Measurements from ENCODE around the gene SBF1. TPM values are rescaled to one million over a fixed set of nuclear protein-coding genes. Genes with fewer than 3 reads are reported as not detected.

The SBF1 gene
- polyA plus RNA-seq, 1 donor (not counting 4 experiments of a cell fraction or from before 2014, with no cell fraction given) = 16.2 TPM

DNA sequence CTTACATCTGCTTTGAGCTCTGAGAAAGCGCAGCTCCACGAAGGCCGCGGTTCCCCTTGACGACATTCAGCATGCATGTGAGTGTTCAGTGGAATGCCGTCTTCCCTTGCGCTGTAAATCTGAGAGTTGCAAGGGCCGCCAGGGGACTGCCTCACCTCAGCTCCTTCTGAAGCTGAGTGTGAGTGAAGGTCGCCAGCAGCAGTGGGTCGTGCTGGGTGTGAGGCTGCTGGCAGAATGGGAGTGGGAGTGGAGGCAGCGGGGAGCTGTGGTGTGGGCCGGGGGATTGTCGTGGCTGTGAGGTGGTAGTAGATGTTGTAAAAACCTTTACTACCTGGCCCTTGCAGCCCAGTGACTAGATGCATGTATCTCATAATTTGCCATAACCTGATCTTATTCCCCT is 66.5 kb downstream of the SBF1 start:
- H3K36me3 ChIP-seq (ENCODE audit: control insufficient read depth in 2 of 2, extremely low read depth in 1 of 2, insufficient read depth in 2 of 2, low read length in 2 of 2) = peaks cover 12 to 16% of the 10 kb centered on the region in 2 experiments
- no peak for FAIRE-seq

DNA sequence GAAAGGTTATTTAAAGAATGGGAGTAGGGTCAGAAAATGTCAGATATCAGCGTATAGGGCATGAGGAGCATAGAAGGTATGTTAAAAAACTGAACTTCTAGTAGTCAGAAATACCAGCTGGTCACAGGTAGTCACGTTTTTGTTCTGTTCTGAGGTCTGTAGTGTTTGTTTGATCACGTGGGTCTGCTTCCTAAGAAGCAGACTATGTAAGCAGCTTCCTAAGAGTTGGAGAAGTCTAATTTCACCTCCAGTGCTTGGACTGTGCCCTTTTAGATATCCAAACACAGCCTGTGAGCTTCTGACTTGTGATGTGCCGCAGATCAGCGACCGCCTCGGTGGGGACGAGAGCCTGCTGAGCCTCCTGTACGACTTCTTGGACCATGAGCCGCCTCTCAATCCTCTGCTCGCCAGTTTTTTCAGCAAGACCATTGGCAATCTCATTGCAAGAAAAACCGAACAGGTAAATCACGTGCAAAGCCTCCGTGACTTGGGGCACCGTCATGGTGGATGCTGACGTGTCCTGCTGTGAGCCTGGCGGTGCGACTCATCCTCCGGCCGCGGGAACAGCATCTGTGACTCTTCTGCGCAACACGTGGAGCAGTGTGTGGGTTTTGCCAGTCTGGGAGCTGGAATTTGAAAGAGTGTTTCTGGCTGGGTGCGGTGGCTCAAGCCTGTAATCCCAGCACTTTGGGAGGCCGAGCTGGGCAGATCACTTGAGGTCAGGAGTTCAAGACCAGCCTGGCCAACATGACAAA is 68.2 kb downstream of the SBF1 start:
- no peak overlapping the region for H3K9ac ChIP-seq (ENCODE audit: control insufficient read depth, extremely low read depth, insufficient read depth, low read length)
- H3K9me3 ChIP-seq (ENCODE audit: control insufficient read depth, low read depth, low read length) = no peaks in the 10 kb centered on the region
- no peak overlapping the region for H3K4me3 ChIP-seq (ENCODE audit: control insufficient read depth in 2 of 3, extremely low read depth in 1 of 3, insufficient read depth in 2 of 3, low read depth in 1 of 3, low read length in 3 of 3)
- dilution Hi-C loops (cut with MboI; ENCODE audit: extremely low pct_ligation_motif_present, low sequenced_read_pairs) = no loop called here
- H3K4me2 ChIP-seq (ENCODE audit: control insufficient read depth, extremely low read depth, insufficient read depth, low read depth, low read length) = no peak overlapping the region
- no peak for DNase-seq (ENCODE audit: low read depth, low spot score)
- no peak for FAIRE-seq
- no peaks in the 10 kb centered on the region for H3K9me1 ChIP-seq (ENCODE audit: control insufficient read depth, extremely low read depth, insufficient read depth, low read length)
- H3K79me2 ChIP-seq (ENCODE audit: control insufficient read depth, insufficient read depth, low read length) = peaks cover 8% of the 10 kb centered on the region
- no peak overlapping the region for H3K27ac ChIP-seq (ENCODE audit: control insufficient read depth, insufficient read depth, low read length)
- no peak overlapping the region for H2AFZ ChIP-seq (ENCODE audit: control insufficient read depth, low read length)
- H4K20me1 ChIP-seq (ENCODE audit: control insufficient read depth, extremely low read depth, insufficient read depth, low read length) = no peaks in the 10 kb centered on the region
- H3K4me1 ChIP-seq (ENCODE audit: control insufficient read depth, extremely low read depth, insufficient read depth, low read length) = no peaks in the 10 kb centered on the region
- peaks cover 12 to 21% of the 10 kb centered on the region in 2 experiments for H3K36me3 ChIP-seq (ENCODE audit: control insufficient read depth in 2 of 2, extremely low read depth in 1 of 2, insufficient read depth in 2 of 2, low read length in 2 of 2)
- TF ChIP-seq, protein P1, sequence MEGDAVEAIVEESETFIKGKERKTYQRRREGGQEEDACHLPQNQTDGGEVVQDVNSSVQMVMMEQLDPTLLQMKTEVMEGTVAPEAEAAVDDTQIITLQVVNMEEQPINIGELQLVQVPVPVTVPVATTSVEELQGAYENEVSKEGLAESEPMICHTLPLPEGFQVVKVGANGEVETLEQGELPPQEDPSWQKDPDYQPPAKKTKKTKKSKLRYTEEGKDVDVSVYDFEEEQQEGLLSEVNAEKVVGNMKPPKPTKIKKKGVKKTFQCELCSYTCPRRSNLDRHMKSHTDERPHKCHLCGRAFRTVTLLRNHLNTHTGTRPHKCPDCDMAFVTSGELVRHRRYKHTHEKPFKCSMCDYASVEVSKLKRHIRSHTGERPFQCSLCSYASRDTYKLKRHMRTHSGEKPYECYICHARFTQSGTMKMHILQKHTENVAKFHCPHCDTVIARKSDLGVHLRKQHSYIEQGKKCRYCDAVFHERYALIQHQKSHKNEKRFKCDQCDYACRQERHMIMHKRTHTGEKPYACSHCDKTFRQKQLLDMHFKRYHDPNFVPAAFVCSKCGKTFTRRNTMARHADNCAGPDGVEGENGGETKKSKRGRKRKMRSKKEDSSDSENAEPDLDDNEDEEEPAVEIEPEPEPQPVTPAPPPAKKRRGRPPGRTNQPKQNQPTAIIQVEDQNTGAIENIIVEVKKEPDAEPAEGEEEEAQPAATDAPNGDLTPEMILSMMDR (optimal IDR thresholded peaks at IDR 0.05 in 1 of 3, IDR thresholded peaks at IDR 0.05 in 1 of 3, conservative IDR thresholded peaks at IDR 0.05 in 1 of 3; ENCODE audit: extremely low read depth in 1 of 3, insufficient read depth in 2 of 3, low read length in 3 of 3) = no peak
- TF ChIP-seq EZH2 (IDR thresholded peaks at IDR 0.05; ENCODE audit: low read length) = no peak
- H3K27me3 ChIP-seq (ENCODE audit: control insufficient read depth, extremely low read depth, insufficient read depth, low read length) = no peaks in the 10 kb centered on the region

More for the DNA sequence above, 66.5 kb downstream of the SBF1 start:
- Histone ChIP-seq H3K27me3 (ENCODE audit: control insufficient read depth, extremely low read depth, insufficient read depth, low read length) (no peaks in the 10 kb centered on the region), H3K4me1 (ENCODE audit: control insufficient read depth, extremely low read depth, insufficient read depth, low read length) (no peaks in the 10 kb centered on the region), H3K4me2 (ENCODE audit: control insufficient read depth, extremely low read depth, insufficient read depth, low read depth, low read length) (no peak overlapping the region), H3K9ac (ENCODE audit: control insufficient read depth, extremely low read depth, insufficient read depth, low read length) (no peak overlapping the region), H3K9me1 (ENCODE audit: control insufficient read depth, extremely low read depth, insufficient read depth, low read length) (no peaks in the 10 kb centered on the region), H3K4me3 (ENCODE audit: control insufficient read depth in 2 of 3, extremely low read depth in 1 of 3, insufficient read depth in 2 of 3, low read depth in 1 of 3, low read length in 3 of 3) (no peak overlapping the region), H3K79me2 (ENCODE audit: control insufficient read depth, insufficient read depth, low read length) (peaks cover 6% of the 10 kb centered on the region), H3K27ac (ENCODE audit: control insufficient read depth, insufficient read depth, low read length) (no peak overlapping the region), H4K20me1 (ENCODE audit: control insufficient read depth, extremely low read depth, insufficient read depth, low read length) (no peaks in the 10 kb centered on the region), H2AFZ (ENCODE audit: control insufficient read depth, low read length) (no peak overlapping the region), H3K9me3 (ENCODE audit: control insufficient read depth, low read depth, low read length) (no peaks in the 10 kb centered on the region)
- DNase-seq (ENCODE audit: low read depth, low spot score) = no peak
- dilution Hi-C loops (cut with MboI; ENCODE audit: extremely low pct_ligation_motif_present, low sequenced_read_pairs) = no loop called here
- no peak for TF ChIP-seq EZH2 (IDR thresholded peaks at IDR 0.05; ENCODE audit: low read length)
- TF ChIP-seq, protein P1 (optimal IDR thresholded peaks at IDR 0.05 in 1 of 3, IDR thresholded peaks at IDR 0.05 in 1 of 3, conservative IDR thresholded peaks at IDR 0.05 in 1 of 3; ENCODE audit: extremely low read depth in 1 of 3, insufficient read depth in 2 of 3, low read length in 3 of 3) = no peak

Measured in keratinocyte (primary cell).